Adrenal gland (tissue), 12 donors: ENCODE data around the gene MUC13. TPM values are rescaled to one million over a fixed set of nuclear protein-coding genes. Genes with fewer than 3 reads are reported as not detected.

ENCODE experiments used
- DNase-seq, 7 donors: peaks; one replicate each; pipeline ENCODE4 v3.0.0-alpha.2; 2019 to 2020
- H3K27ac ChIP-seq, 5 donors: fragments of 200-600 bp; sonication (generic) in 4 of 5; 1 replicate in 3 of 5; 2 replicates in 2 of 5; pipeline versions ENCODE4 v1.5.1 to v1.8.0; 2016 to 2020; ENCODE audit warnings: mild to moderate bottlenecking in 1 of 5
- H3K27me3 ChIP-seq: fragments of 200-600 bp; 2 replicates; pipeline ENCODE4 v1.8.0; 2021
- H3K36me3 ChIP-seq, 2 donors: fragments of 200-600 bp; replicated peaks in 1 of 2; 1 replicate in 1 of 2; 2 replicates in 1 of 2; pipeline versions ENCODE4 v1.5.1 to v1.8.0; 2018 to 2022
- H3K4me1 ChIP-seq, 2 donors: fragments of 200-600 bp; replicated peaks in 1 of 2; 1 replicate in 1 of 2; 2 replicates in 1 of 2; pipeline versions ENCODE4 v1.5.1 to v1.8.0; 2018 to 2021
- H3K4me3 ChIP-seq, 4 donors: fragments of 200-600 bp; sonication (generic) in 3 of 4; one replicate each; pipeline ENCODE4 v1.5.1; 2016 to 2018
- H3K9me3 ChIP-seq, 3 donors: fragments of 200-600 bp; sonication (generic) in 1 of 3; replicated peaks in 1 of 3; 1 replicate in 2 of 3; 2 replicates in 1 of 3; pipeline versions ENCODE4 v1.5.1 to v1.8.0; 2016 to 2021
- POLR2A ChIP-seq, 2 donors: fragments of 450-650 bp; IDR thresholded peaks; one replicate each; pipeline ENCODE4 v1.6.1; 2017; ENCODE audit warnings: antibody characterized with exemption in 2 of 2, mild to moderate bottlenecking in 2 of 2, moderate library complexity in 1 of 2
- WGBS, 4 donors: extraction: QIAGEN DNeasy Blood & Tissue Kit in 2 of 4; methylation state at CpG; one replicate each; pipeline versions ENCODE4 v1.1.5 to v1.1.7; 2013 to 2017; 5-methylcytosine and 5-hydroxymethylcytosine counted together
- intact Hi-C, 2 donors: fragments of 100-400 bp; cut with DNase I; formaldehyde crosslinking; loops; one replicate each; pipeline versions ENCODE4 v1.14.1 to v1.15.0; 2022 to 2023
- polyA plus RNA-seq, 3 donors: library from polyadenylated mRNA; stranded (reverse); fragments of 200-250 nt in 2 of 3; fragments of 350-450 nt in 1 of 3; fragmentation: Illumina TruSeq in 1 of 3; extraction: RNeasy Lipid Tissue Mini Kit (QIAGEN cat#74804) in 1 of 3; gene quantifications; one replicate each; pipeline ENCODE4 v1.2.3, GENCODE V29; 2013 to 2014
- total RNA-seq, 9 donors: library from RNA; depleted of rRNA in 4 of 9; stranded (reverse); fragments of >200 nt in 4 of 9; fragments of 120-200 nt in 1 of 9; fragmentation: NEBNext Ultra II Directional in 1 of 9; extraction: Animal tissue kit (Norgen Biotek cat#: 25700) in 1 of 9; gene quantifications; one replicate each; pipeline versions ENCODE4 v1.1.0 to v1.2.4, GENCODE V29; 2013 to 2023
- TF ChIP-seq, protein P1 (sequence below), 6 experiments: fragments of 450-650 bp in 4 of 6; fragments of 200-600 bp in 2 of 6; sonication (generic) in 1 of 6; IDR thresholded peaks; 1 replicate in 5 of 6; 2 replicates in 1 of 6; pipeline versions ENCODE4 v1.5.1 to v1.8.0; 2016 to 2021; ENCODE audit warnings: antibody characterized with exemption in 6 of 6, mild to moderate bottlenecking in 2 of 6, moderate library complexity in 1 of 6
- donor health status: healthy with polysubstance abuse.
- donor health status: Bipolar disorder and iron deficiency.
- donor health status: DM: yes; HTN: yes; CAD: no.
- donor health status: DM: no; HTN: no; CAD: no.
- donor health status: DM: no; HTN: no; CAD: no.
- donor health status: DM: yes; HTN: yes; CAD: no.

MUC13 gene
- total and polyA plus RNA-seq, 12 donors = 0.06 to 2.6 (median 0.11) TPM; not detected in 5

DNA sequence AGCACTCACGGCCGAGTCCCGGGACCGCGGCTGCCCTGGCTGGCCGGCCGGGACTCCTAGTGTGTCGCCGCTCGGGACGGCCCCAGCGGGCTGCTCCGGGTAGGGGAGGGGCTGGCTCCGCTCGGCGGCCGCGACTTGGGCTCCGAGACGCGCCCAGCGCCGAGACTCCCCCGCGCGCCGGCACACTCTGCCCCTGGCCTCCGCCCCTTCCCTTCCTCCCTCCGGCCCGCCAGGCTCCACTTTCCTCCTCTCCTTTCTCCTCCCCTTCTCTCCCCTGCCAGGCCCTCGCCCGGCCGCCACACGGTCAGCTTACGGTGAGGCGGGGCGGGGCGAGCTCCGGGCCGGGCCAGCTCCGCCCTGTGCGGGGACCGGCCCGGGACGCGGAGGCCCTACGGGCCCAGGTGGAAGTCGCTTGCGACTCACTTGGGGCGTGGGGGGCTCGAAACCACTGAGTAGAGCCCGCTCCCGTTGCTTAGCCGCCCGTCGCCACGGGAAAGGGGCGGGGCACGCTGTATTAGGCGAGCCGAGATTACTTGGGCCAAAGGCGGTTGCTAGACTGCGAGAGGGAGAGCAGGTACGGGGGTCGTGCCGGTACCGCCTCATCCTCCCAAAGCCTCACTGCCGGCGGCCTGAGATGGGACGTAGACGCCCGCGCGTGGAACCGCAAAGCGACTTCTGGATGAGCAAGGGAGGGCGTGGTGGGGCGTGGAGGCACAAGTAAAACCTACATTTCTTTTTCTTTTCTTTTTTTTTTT lies 47.2 kb downstream of the MUC13 start, which contains the start of gene ITGB5:
ITGB5 (minus strand) TSS at position 189 of the 755 bp plus-strand sequence. CDS start 365 bp downstream, outside the sequence.
- peak within 1 kb of the TSS; percentile 13 to 88 (median 74) for H3K4me3 ChIP-seq

GRCh38 chr3:124886168-124887056 lies 48.1 kb downstream of the MUC13 start:
- 1 to 5% (median 3%) methylated on average over 8 to 87 of the region's 87 CpGs for WGBS, 4 donors
- Histone ChIP-seq H3K27me3 (no peaks in the 10 kb centered on the region), H3K9me3 (no peaks in the 10 kb centered on the region), H3K4me3 (peak overlapping the region in 3 of 4 donors; percentile 68 to 88 (median 79)), H3K36me3 (no peaks in the 10 kb centered on the region), H3K27ac (peak overlapping the region; percentile 74 to 93 (median 87)), H3K4me1 (peaks cover 0 to 25% of the 10 kb centered on the region in 2 donors)
- peak in 1 of 2 donors; percentile 47 for TF ChIP-seq POLR2A (IDR thresholded peaks at IDR 0.05)
- TF ChIP-seq, protein P1, sequence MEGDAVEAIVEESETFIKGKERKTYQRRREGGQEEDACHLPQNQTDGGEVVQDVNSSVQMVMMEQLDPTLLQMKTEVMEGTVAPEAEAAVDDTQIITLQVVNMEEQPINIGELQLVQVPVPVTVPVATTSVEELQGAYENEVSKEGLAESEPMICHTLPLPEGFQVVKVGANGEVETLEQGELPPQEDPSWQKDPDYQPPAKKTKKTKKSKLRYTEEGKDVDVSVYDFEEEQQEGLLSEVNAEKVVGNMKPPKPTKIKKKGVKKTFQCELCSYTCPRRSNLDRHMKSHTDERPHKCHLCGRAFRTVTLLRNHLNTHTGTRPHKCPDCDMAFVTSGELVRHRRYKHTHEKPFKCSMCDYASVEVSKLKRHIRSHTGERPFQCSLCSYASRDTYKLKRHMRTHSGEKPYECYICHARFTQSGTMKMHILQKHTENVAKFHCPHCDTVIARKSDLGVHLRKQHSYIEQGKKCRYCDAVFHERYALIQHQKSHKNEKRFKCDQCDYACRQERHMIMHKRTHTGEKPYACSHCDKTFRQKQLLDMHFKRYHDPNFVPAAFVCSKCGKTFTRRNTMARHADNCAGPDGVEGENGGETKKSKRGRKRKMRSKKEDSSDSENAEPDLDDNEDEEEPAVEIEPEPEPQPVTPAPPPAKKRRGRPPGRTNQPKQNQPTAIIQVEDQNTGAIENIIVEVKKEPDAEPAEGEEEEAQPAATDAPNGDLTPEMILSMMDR (IDR thresholded peaks at IDR 0.05) = peak in 1 of 6 experiments; percentile 10
- intact Hi-C loops = loop anchor here in 1 of 2 donors (5.0 kb wide), 1 partner anchor 99 kb away; no protein-coding TSS in a partner anchor
- peak; percentile 59 to 70 (median 63) for DNase-seq

More for the DNA sequence above, 47.2 kb downstream of the MUC13 start, which contains the start of gene ITGB5:
- Histone ChIP-seq H3K27me3 (no peaks in the 10 kb centered on the region), H3K36me3 (no peaks in the 10 kb centered on the region), H3K27ac (peak within 1 kb of the TSS; percentile 74 to 93 (median 87)), H3K9me3 (no peaks in the 10 kb centered on the region), H3K4me1 (peaks cover 0 to 25% of the 10 kb centered on the region in 2 donors)
- 2 to 6% (median 2%) methylated on average over 47 to 78 of the region's 78 CpGs for WGBS, 4 donors
- intact Hi-C loops = loop anchor here in 1 of 2 donors (5.0 kb wide), 1 partner anchor 100 kb away; no protein-coding TSS in a partner anchor
- DNase-seq = peak; percentile 79 to 88 (median 84)
- TF ChIP-seq, protein P1 (IDR thresholded peaks at IDR 0.05) = peak in 1 of 6 experiments; percentile 7
- peak; percentile 25 to 83 for TF ChIP-seq POLR2A (IDR thresholded peaks at IDR 0.05)

GRCh38 chr3:124885466-124886167 lies 48.9 kb downstream of the MUC13 start:
- intact Hi-C loops = loop anchor here in 1 of 2 donors (5.0 kb wide), 1 partner anchor 98 kb away; no protein-coding TSS in a partner anchor
- WGBS, 4 donors = 40 to 52% (median 44%) methylated on average over 17 of the region's 17 CpGs
- H3K9me3 ChIP-seq = no peaks in the 10 kb centered on the region
- TF ChIP-seq, protein P1 (IDR thresholded peaks at IDR 0.05) = no peak
- TF ChIP-seq POLR2A (IDR thresholded peaks at IDR 0.05) = no peak
- peak overlapping the region in 2 of 4 donors; percentile 68 to 79 for H3K4me3 ChIP-seq
- no peaks in the 10 kb centered on the region for H3K27me3 ChIP-seq
- H3K36me3 ChIP-seq = no peaks in the 10 kb centered on the region
- H3K27ac ChIP-seq = peak overlapping the region in 4 of 5 donors; percentile 84 to 93 (median 88)
- DNase-seq = no peak
- peaks cover 0 to 25% of the 10 kb centered on the region in 2 donors for H3K4me1 ChIP-seq
